HG03439 (cell line): ENCODE data around the gene RSPH4A.
"Not testable (repeated sequence)": the region's sequence is repeated elsewhere in the genome, so short reads cannot be mapped to it uniquely, and the experiment has no call there.

Experiments used
- ATAC-seq: cut with Tn5 transposase; IDR thresholded peaks from one replicate; pipeline ENCODE4 v1.9.1; 2021; ENCODE audit warnings: mild to moderate bottlenecking, moderate library complexity; ENCODE audit not compliant: unreplicated experiment

The RSPH4A gene

GRCh38 chr6:116615937-116616736, at the start of gene RSPH4A:
Gene RSPH4A, plus strand, starts transcription at chr6:116616479. Its CDS starts 145 bp downstream, at chr6:116616624.
- ATAC-seq = peak; percentile 99

DNA sequence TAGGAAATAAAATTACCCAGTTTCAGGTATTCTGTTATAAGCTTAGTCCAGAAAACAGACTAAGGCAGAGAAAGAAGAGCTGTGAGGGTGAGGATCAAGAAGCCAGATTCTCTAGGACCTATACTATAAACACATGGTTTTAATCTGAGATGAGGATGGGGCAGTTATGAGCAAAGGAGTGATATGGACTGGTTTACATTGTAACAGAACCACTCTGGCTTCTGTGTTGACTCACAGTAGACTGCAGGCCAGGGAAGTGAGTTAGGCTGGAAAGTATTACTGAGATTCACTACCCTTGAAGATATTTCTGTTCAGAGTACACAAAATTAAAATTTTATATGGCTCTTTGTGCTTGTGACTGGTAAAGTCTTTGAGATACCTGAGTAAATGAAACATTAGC, 48.2 kb upstream of the RSPH4A start:
- ATAC-seq = no peak

DNA sequence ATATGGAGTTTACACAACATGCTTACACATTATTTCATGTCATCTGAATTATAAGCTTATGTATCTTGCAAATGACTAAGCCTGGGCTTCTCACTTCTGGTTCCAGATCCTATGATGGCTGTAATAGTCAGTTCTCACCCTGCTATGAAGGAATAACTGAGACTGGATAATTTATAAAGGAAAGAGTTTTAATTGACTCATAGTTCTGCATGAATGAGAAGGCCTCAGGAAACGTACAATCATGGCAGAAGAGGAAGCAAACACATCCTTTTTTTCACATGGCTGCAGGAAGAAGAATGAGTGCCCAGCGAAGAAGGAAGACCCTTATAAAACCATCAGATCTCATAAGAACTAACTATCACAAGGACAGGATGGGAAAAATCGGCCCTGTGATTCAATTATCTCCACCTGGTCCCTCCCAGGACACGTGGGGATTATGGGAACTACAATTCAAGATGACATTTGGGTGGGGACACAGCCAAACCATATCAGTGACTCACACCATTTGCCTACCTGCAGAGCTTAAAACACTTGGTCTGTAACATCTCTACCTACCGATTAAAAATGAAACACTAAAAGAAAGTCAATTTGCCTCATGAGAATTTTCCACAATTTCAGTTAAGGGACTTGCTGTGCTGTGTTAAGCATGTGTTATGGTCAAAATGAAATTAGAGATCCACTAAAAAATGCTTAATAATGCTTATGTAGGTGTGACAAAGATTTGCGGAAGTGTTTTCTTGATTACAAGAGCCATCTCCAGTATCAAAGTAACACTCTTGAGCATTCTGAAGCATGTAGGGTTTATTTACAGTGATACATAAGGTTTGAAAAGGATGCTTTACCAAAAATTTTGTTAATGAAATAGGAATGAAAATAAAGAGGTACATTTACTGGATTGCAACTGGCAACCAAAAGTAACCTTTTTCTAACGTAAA, 47.2 kb upstream of the RSPH4A start:
- ATAC-seq = no peak

GRCh38 chr6:116570856-116571682, 45.2 kb upstream of the RSPH4A start, which contains the start of gene RWDD1:
Gene RWDD1, plus strand, starts transcription at chr6:116571504. Its CDS starts 79 bp downstream, at chr6:116571583.
- peak; percentile 97 for ATAC-seq

GRCh38 chr6:116571683-116572000, 44.6 kb upstream of the RSPH4A start:
- no peak for ATAC-seq

DNA sequence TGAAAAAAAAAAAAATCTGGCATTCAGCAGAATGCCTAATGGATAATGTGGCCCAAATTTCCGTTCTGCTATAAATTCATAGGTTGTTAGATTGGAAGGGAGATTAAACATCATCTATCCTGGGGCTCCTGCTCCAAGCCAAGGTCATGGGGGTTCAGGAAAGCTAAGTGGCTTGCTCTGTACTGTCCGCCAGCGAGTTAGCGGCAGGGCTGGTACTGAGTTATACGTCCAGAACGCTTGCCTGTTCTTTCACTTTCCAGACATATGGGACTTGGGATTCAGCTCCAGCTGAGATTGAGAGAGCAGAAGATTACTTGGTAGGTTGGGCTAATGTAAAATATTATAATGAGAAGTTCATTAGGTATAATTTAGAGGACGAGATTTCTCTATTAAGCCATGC, 44.1 kb upstream of the RSPH4A start:
- no peak for ATAC-seq

DNA sequence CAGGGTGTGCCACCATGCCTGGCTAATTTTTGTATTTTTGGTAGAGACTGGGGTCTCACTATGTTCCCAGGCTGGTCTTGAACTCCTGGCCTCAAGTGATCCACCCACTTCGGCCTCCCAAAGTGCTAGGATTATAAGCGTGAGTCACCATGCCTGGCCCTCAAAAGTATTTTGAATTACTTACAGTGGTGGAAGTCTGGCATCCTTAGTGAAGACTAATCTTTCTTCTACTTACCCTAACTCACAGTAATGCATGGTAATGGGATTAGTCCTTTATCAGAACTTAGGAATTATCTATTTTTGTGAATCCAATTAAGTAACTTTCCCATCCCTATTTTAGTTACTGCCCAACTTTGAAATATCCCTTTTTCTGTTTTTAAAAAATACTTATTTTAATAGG, 41.1 kb upstream of the RSPH4A start:
- no peak for ATAC-seq

- ATAC-seq = no peak
These were observed 38.8 kb upstream of the RSPH4A start for GRCh38 chr6:116577486-116577885.

- ATAC-seq = no peak
These were observed 37.9 kb upstream of the RSPH4A start for GRCh38 chr6:116578335-116578734.

DNA sequence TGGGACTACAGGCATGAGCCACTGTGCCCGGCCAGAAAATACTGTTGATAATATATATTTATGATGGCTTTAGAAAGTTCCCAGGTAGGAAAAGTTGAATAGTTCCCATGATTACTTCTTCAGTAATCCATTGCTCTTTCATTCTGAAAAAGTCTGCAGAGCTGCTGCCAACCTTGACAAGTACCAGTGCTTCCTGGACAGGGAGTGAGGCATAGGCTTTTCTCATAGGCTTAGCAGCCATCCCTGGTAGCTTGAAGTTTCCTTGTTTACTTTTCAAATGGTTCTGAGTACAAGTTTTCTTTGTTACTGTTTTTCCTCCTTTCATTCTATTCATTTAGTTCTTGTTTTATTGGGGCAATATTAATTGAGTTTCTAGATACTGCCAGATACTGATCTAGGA, 37.1 kb upstream of the RSPH4A start:
- no peak for ATAC-seq

- no peak for ATAC-seq
These were observed 36.1 kb upstream of the RSPH4A start for GRCh38 chr6:116580198-116580597.

- ATAC-seq = no peak
These were observed 30.0 kb upstream of the RSPH4A start for GRCh38 chr6:116586276-116586675.

DNA sequence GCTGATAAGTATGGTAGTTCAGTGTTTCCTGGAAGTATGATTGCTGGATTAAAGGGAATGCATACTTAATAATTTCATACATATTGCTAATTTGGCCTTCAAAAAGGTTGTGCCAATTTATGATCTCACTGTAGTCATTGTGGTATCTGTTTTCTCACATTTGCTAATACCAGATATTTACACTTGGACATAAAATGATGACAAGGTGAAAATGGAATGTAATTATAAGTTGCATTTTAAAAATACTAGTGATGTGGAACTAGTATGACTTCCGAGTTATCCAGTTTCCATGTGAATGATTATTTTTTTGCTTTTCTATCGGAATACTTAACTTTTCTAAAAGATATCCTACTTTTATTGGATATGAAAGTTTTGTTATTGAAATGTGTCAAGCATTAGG, 29.5 kb upstream of the RSPH4A start:
- no peak for ATAC-seq

GRCh38 chr6:116595247-116595646, 21.0 kb upstream of the RSPH4A start:
- no peak for ATAC-seq

DNA sequence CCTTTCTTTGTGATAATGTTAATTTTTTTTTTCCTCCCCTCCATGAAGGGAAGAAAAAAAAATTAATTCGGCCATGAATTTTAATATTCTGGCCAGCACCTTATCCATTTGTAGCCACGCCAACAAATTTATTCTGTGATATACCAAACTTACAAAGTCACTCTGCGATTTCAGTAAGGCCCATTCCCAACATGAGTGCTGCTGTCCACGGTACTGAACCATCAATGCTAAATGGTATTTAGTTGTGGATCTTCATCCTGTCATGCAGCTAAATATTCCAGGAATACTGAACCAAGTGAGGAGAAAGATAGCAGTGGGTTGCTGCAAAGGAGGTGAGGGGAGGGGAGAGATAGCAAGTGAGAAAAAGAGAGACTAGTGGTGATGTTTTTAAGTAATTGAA, 19.5 kb upstream of the RSPH4A start:
- ATAC-seq = no peak

- not testable (repeated sequence) for ATAC-seq
These were observed 12.4 kb upstream of the RSPH4A start for GRCh38 chr6:116603916-116604315.

GRCh38 chr6:116604868-116605267, 11.4 kb upstream of the RSPH4A start:
- not testable (repeated sequence) for ATAC-seq

GRCh38 chr6:116605935-116606334, 10.3 kb upstream of the RSPH4A start:
- no peak for ATAC-seq

DNA sequence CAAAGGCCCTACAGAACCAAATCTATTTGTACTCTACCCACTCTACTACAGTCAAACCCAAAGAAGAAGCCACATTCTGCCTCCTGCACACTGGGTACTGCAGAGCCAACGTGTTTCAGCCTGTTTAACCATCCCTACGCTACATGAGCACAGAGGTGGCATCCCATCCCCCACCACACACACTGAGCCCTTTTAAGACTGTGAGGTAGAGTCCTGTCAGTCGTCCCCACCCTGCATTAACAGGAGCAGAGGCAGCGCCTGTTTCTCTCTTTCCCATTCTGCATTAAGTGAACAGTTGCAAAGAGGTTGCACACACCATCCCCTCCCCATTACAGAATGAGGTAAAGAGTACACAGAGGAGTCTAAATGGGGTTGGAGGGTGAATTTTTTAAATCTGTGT, 5.2 kb upstream of the RSPH4A start:
- ATAC-seq = no peak

DNA sequence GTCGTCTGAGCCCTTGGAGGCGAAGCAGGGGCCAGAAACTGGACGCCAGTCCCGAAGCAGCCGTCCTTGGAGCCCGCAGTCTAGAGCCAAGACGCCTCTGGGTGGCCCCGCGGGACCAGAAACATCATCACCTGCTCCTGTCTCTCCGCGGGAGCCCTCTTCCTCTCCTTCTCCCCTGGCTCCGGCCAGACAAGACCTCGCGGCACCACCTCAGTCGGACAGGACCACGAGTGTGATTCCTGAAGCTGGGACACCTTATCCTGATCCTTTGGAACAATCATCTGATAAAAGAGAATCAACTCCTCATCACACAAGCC, 416 bp downstream of the RSPH4A start:
- ATAC-seq = peak; percentile 28
